HG03469 (cell line): ENCODE data around the gene ROCK2.
"Not testable (repeated sequence)": the region's sequence is repeated elsewhere in the genome, so short reads cannot be mapped to it uniquely, and the experiment has no call there.

Source experiments
- ATAC-seq: cut with Tn5 transposase; IDR thresholded peaks from one replicate; pipeline ENCODE4 v1.9.1; 2021; ENCODE audit warnings: mild to moderate bottlenecking, moderate library complexity, moderate number of reproducible peaks; ENCODE audit not compliant: unreplicated experiment

ROCK2 gene

DNA sequence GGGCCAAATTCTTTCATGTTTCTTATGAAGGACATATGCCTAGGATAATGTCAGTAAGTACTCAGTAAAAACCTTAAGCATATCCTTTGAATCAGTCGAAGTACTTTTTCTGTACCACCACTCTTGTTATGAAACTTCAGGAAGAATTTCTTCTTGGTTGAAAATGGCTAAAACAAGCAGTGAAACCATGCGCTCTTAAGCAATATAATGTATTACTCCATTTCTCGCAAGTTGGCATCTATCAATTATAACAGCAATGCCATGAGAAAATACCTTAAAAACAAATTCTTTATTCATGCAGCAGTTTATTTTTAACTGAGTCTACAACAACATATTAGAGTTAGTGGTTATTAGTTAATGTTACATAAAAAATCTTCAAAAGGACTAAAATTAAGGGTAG lies 148.2 kb downstream of the ROCK2 start:
- no peak for ATAC-seq

DNA sequence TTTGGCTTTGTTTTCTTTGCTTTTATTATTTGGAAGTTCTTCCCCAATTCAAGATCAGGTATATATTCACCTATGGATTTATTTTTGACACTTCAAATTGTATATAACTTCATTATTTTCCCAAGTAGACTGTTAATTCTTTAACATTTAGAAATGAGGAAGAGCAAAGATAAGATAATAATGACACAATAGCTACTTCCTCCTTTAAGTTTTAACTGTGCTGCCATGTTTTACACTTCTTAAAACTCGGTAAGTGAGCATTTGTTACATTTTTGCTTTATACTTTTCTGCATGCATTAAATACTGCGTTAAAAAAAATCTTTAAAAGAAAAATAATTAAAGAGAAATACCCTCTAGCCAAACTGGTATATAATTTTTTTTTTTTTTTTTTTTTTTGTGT lies 156.7 kb downstream of the ROCK2 start:
- no peak for ATAC-seq

DNA sequence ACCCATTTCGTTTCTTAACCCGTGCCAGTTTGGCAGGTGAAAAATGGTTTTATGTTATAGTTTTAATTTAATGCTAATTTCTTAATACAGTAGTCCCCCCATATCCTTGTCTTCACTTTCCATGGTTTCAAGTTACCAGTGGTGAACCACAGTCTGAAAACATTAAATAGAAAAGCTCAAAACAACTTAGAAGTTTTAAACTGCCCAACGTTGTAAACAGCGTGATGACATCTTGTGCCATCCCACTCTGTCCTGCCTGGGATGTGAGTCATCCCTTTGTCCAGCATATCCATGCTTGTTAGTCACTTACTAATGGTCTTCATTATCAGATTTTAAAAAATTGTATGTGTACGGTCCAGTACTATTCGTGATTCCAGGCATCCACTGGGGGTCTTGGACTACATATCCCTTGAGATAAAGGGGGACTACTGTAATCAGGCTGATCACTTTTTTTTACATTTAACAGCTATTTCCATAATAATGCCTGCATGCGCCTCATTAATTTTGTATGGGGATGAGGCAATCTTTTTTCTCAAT lies 157.3 kb downstream of the ROCK2 start:
- ATAC-seq: no peak

DNA sequence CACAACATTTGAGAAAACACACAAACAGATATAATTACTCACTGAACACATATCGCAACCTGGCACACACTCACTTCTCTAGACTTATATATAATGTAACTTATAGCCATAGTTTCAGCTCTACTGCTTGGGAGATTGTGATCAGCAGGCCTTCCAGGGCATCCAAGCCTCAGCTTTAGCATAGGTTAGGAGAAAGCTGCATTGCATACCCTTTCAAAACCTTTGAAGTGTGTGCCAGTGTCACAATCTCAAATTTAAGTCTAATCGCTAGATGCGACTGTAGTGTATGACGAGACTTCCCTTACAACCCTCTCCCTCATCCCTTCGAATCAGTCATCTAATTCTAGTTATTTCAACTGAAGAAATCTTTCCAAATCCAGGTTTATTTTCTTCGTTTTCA lies 158.3 kb downstream of the ROCK2 start:
- ATAC-seq: no peak

DNA sequence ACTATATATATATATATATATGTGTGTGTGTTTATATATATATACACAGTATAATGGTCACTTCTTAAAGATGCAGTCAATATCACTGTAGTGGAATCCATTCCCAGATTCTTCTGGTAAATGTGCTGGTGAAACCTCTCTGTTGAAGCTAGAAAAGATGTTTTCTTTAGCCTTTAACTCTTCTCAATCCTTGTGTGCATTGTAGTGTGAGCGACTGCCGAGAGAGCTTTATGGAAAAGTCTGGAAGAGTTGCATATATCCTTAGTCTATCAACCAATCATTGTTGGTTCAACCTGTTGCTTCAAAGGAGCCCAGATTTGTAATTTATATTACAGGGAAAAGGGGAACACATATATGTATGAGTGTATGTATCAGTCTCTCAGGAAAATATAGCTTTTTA lies 161.5 kb downstream of the ROCK2 start:
- no peak for ATAC-seq

DNA sequence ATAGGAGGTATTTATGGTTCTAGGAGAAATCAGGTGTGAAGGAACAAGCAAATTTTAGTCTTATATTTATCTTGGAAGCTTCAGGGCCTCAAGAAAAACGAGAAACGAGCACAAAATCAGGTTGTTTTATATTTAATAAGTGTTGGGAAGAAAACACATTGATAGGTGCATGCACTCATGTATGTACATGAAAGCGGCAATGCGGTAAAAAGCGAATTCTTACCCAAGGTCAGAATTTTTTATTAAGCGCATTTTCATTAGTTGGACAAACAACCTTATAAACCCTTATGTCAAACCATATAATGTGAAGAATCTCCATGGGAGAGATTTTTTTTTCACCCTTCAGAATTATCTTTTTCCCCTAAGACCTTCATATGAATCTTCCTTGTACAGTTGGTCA lies 163.8 kb downstream of the ROCK2 start:
- ATAC-seq: no peak

DNA sequence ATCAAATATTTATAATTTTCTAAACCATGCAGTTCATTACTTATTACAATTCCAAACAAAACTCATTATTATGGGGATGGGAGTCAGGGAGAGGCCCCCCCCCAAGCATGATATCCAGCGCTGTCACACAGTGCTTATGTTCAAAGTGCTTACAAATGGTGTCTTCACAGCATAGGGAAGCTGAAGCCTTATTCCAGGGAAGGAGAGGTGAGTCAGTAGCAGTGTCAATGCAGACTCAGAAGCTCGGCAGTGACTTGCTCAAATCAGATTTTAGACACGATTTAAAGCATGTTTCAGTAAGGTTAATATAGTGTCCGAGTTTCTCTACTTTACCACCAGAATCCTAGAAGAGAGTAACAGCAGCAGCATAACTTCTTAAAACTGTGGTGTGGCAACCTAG lies 164.5 kb downstream of the ROCK2 start:
- no peak for ATAC-seq

DNA sequence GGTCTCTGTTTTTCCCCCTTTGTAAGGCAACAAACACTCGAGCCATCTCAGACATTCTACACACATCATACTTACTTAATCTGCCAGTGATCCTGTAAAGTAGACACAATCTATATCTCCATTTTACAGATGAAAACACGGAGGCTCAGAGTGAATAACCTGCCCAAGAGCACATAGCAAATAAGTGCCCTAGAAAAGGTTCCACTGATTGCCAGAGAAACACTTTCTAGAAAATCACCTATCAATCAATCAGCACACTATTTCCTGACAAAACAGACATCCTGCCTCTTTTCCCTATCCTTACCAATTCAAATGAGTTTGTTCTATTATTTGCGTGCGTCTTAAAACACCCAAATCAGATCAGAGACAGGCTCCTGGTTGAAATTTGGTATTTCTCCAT lies 165.2 kb downstream of the ROCK2 start:
- ATAC-seq: no peak

DNA sequence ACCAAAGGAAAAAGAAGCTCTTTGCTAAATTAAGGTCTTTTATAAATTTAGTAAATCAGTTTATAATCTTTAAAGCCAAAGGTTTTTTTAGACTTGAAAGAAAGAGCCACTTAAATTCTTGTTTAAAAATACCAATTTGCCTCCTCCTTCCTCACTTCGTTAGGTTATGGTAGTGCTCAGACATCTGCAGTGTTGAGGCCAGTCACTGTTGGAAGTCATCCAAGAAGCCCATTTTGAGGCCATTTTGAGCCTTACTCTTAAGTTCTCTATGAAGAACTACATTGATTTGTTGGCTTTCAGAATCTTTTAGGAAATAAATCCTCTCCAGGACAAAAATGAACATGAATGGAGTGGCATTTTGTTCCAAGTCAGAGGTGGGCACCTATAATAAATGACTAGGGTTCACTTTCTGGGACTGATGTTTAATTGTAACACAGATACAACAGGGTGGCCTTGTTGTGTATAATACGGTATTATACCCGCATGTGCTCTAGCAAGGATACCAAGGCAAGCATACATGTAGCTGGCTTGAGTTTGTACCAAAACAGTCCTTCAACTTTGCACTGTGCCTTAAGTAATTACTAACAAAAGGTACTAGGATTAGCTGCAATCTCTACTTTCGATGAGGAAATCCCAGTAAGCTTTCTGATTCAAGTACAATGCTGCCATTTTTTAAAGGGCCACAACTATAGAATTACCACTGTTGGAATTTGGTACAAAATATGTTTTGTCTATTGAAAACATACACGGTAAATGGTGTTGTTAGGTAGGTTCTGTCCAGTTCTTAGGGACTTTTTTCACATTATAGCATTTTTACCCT lies 166.4 kb downstream of the ROCK2 start:
- no peak for ATAC-seq

DNA sequence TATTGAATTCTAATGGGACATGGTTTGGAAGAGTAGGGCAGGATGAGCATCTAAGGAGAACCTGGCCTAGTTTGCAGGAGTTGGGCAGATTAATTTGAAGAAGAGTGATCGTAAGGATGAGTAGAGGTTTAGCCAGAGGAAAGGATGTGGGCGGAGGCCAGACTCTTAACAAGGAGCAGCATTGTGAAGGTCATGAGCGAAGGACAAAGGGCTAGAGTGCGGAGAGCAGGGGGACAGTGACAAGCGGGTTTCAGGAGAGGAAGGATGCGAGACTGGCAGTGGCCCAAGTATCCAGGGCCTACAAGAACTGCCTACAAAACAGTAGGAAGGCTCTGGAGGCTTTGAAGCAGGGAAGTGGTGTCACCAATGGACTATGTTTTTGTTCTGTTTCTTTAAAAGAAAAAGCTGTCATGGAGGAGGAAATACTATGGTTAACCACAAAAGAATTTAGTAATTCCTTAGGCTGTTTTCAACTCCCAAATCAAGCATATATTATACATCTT lies 169.1 kb downstream of the ROCK2 start:
- no peak for ATAC-seq

DNA sequence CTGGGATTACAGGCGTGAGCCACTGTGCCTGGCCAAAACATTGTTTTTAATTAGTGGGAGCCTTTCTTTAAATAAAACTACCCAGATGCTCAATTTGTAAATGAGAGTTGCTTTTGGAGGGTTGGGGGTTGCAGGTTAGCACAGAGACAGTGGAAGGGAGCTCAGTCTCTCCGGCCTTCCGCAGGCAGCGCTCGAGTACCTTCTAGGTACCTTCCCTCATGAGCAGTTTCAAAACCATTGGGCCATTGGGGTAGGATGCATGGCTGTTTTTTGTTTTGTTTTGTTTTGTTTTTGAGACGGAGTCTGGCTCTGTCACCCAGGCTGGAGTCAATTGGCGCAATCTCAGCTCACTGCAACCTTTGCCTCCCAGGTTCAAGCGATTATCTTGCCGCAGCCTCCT lies 170.2 kb downstream of the ROCK2 start:
- no peak for ATAC-seq

DNA sequence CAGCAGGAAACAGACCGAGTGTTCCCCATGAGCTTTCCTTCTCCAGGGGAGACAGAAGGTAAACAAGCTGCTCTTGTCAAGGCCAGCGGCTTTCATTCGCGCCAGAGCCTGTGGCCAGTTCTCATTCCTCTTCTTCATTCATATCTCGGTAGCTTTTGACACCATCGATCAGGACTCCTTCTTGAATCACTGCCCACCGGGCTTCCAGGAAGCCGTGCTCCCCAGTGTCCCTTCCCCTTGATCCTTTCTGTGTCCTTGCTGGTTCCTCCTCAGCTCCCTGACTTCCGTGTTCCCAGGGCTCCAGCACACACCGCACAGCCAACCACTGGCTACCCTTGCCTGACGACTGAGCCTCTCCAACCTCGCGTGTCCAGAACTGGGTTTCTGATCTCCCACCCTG lies 175.1 kb downstream of the ROCK2 start:
- no peak for ATAC-seq

DNA sequence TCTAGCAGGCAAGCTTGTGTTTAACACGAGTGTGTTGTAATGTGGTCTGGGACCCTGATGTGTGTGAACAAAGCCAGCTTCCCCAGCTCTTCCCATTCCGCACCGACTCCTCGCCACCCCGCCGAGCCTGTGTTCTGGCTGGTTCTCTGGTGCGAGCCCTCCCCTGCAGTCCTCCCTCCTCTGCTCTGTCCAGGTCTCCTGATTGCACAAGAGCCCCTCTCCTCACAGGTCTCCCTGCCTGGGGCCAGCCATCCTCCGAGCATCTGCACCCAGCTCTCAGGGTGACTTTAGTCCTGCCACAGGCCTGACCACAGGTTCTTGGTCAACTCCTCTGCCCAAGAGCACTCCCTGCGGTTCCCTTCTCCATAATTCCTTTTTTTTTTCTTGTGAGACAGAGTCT lies 175.9 kb downstream of the ROCK2 start:
- ATAC-seq: no peak

DNA sequence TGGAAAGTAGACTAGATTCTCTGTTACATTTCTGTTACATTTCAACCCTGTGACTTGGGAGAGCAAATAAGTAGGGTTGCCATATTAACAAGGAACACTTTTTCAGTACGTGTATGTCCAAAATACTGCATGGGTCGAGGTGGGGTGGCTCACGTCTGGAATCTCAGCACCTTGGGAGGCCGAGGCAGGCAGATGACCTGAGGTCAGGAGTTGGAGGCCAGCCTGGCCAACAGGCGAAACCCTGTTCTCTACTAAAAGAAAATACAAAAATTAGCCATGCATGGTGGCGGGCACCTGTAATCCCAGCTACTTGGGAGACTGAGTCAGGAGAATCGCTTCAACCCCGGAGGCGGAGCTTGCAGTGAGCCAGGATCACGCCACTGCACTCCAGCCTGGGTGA lies 178.0 kb downstream of the ROCK2 start:
- no peak for ATAC-seq

DNA sequence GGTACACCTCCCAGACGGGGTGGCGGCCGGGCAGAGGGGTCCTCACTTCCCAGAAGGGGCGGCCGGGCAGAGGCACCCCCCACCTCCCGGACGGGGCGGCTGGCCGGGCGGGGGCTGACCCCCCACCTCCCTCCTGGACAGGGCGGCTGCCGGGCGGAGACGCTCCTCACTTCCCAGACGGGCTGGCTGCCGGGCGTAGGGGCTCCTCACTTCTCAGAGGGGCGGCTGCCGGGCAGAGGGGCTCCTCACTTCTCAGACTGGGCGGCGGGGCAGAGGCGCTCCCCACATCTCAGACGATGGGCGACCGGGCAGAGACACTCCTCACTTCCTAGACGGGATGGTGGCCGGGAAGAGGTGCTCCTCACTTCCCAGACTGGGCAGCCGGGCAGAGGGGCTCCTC lies 179.4 kb downstream of the ROCK2 start:
- not testable (repeated sequence) for ATAC-seq

DNA sequence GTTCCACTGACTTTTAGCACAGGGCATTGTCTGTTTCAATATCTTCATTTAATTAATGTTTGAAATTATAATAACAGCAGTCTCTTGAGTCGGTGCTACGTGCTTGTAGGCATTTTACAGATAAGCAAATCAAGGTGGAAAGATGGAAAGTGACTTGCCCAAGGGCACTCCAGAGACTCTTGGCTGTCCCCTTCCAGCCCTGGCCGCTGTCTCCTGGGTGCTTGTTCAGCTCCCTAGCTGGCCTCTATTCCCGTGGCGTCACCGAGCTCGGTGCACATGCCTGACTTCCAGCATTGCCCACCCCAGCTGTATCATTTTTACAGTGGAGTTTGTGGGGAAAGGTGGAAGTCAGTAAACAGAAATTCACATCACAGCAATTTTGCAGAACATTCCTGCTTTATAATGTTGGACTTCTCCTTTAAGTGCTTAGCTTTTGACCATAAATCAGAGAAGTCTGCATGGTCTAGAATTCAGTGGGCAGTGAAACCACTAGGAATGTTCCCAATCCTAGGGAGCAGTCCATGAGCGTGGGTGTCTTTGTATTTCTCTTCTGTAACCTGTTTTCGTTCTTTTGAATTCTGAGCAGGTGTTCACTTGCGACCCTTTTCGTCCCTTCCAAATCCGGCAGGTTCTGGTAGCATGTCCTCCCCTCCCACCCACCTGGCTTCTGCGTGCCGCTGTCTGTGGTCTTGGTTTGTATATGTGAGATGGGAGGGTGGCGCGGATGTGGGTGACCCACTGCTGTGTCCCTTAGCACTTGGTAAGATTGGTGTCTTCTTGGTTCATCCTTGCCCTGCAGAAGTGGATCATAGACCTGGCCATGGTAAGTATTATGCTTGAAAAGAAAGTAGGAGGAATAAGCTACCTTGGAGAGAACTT lies 180.8 kb downstream of the ROCK2 start:
- ATAC-seq: no peak

DNA sequence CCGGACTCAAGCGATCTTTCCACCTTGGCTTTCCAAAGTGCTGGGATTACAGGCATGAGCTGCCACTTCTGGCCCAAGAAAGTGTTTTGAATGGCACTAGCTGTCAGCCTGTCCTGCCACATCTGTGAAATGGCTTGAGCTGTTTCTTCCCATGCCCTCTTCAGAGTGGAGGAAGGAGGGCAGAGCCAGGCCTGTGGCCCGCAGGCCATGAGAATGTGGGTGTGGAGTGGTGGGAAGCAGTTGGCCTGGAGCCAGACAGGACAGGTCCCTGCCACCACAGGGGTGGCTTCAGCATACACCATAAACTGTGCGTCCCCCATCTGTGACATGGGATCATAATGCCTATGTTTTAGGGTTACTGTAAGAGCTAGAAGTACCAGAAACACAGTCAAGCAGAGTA lies 182.7 kb downstream of the ROCK2 start:
- no peak for ATAC-seq

DNA sequence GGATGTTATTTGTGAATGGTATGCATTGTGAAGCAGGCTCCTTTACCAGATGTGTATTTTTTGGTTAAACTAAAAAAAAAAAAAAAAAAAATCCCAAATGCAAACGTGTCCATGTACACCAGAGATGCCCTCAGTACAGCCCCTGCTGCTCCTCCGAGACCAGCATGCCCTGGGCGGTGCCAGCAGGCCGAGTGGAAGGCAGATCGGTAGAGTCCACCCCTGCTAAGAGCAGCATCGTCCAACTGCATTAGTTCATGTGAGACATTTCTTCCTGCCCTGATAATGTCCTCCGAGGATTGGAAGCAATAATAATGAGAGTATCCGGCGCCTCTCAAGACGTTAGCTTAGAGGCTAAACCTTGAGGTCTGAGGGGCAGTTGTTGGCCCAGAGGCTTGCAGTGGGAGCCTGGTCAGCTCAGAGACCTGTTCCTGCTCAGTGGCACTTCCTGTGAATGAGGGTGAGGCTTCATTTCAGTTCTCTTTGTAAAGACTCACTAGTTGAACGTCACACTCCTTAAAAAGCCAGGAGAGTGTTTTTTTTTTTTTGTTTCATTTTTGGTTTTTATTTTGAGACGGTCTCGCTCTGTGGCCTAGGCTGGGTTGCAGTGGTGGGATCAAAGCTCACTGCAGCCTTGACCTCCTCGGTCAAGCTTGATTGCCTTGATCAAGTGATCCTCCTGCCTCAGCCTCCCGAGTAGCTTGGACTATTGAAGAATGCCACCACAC lies 183.5 kb downstream of the ROCK2 start:
- ATAC-seq: peak; percentile 69

DNA sequence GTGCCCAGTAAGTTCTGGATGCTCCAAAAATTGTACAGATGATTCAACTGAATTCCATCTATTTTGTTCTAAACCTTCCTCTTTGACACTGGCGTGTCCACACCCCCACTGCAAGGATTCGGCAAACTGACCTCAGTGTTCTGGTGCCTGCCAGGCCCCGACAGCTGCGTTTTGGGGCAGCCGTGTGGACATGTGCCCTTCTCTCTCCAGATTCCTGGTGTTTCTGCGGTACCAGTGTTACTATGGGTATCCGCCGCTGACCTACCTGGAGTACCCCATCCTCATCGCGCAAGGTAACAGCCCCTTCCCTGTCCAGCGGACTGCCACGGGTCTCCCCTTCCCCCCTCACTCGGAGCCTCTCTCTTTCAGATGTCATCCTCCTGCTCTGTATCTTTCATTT lies 184.2 kb downstream of the ROCK2 start:
- ATAC-seq: no peak

DNA sequence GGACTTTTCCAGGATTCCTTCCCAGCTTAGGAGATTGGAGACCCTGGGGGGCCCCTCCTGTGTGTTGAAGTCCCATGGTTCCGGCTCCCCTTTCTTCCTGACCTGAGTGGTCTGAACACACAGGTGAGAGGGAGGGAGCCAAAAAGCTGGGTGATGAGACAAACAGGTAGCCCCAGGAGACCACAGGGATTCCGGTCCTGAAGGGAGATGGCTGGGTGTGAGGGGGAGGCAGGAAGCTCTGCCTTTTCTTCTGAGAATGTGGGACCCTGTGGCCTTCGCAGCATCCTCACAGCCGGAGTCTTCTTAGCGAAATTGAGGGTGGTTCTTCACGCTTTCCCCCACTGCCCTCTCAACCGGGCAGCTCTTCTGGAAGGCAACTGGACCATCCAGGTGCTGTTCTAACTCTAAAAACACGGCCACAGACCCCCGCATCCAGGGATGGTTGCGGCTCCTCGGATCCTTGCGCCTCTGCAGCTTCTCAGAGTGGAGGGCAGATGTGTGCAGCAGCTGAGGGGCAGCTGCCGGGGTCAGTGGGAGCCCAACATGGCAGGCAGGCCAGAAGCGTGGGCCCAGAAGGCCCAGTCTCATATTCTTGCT lies 184.8 kb downstream of the ROCK2 start:
- no peak for ATAC-seq
